Upper lobe of right lung (tissue), 1 donor: ENCODE measurements around the gene NID2. TPM values are rescaled to one million over a fixed set of nuclear protein-coding genes. Genes with fewer than 3 reads are reported as not detected.

Source experiments
- ATAC-seq: fragments of 200-7000 bp; cut with Tn5 transposase; one replicate; pipeline ENCODE4 v1.9.1; 2020; ENCODE audit warnings: mild to moderate bottlenecking, moderate library complexity
- DNase-seq: peaks from one replicate; pipeline ENCODE4 v3.0.0-alpha.2; 2020
- H3K27ac ChIP-seq: fragments of 200-600 bp; one replicate; pipeline ENCODE4 v1.8.0; 2022
- H3K27me3 ChIP-seq: fragments of 200-600 bp; one replicate; pipeline ENCODE4 v1.8.0; 2022; ENCODE audit warnings: mild to moderate bottlenecking
- H3K36me3 ChIP-seq: fragments of 200-600 bp; one replicate; pipeline ENCODE4 v1.8.0; 2022
- H3K4me1 ChIP-seq: fragments of 200-600 bp; one replicate; pipeline ENCODE4 v1.8.0; 2022
- H3K4me3 ChIP-seq: fragments of 200-600 bp; one replicate; pipeline ENCODE4 v1.8.0; 2022; ENCODE audit warnings: mild to moderate bottlenecking
- H3K9me3 ChIP-seq: fragments of 200-600 bp; one replicate; pipeline ENCODE4 v1.8.0; 2022
- intact Hi-C: fragments of 100-400 bp; cut with DNase I; formaldehyde crosslinking; loops from one replicate; pipeline ENCODE4 v1.11.0; 2022
- total RNA-seq: library from RNA; stranded (reverse); fragmentation: NEBNext Ultra II Directional; extraction: Animal tissue kit (Norgen Biotek cat#: 25700); gene quantifications from one replicate; pipeline ENCODE4 v1.2.1, GENCODE V29; 2021
- TF ChIP-seq, protein P1 (sequence below): fragments of 200-600 bp; IDR thresholded peaks from one replicate; pipeline ENCODE4 v1.8.0; 2022; ENCODE audit warnings: antibody characterized with exemption
- donor health status: DM: no; HTN: yes; CAD: no; lungs with severe emphysema.

NID2 gene
- total RNA-seq, 1 donor from 2014 or later: 17.9 TPM

DNA sequence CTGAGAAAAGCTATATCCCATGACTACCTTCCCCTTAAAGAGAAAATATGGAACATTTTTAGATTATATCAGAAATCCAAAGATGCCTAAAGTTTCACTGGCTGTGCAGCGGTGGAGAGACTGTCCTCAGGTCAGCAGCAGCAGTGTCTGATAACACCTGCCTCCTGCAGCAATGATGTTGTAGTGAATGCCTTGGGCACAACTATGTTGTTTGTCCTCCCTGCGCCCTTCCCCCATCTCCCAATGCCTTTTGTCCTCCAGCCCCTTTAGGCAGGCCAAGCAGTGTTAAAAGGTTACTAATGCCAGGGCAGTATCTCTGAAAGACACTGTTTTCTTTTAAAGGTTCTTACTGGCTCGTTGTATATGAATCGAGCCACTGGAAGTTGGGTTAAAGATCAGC lies 66.3 kb downstream of the NID2 start:
- Histone ChIP-seq H3K36me3 (peaks cover 95% of the 10 kb centered on the region), H3K27ac (no peak overlapping the region), H3K4me1 (no peaks in the 10 kb centered on the region), H3K27me3 (no peaks in the 10 kb centered on the region), H3K9me3 (no peaks in the 10 kb centered on the region), H3K4me3 (no peak overlapping the region)
- DNase-seq: no peak
- intact Hi-C loops: no loop called here
- ATAC-seq: no peak
- TF ChIP-seq, protein P1, sequence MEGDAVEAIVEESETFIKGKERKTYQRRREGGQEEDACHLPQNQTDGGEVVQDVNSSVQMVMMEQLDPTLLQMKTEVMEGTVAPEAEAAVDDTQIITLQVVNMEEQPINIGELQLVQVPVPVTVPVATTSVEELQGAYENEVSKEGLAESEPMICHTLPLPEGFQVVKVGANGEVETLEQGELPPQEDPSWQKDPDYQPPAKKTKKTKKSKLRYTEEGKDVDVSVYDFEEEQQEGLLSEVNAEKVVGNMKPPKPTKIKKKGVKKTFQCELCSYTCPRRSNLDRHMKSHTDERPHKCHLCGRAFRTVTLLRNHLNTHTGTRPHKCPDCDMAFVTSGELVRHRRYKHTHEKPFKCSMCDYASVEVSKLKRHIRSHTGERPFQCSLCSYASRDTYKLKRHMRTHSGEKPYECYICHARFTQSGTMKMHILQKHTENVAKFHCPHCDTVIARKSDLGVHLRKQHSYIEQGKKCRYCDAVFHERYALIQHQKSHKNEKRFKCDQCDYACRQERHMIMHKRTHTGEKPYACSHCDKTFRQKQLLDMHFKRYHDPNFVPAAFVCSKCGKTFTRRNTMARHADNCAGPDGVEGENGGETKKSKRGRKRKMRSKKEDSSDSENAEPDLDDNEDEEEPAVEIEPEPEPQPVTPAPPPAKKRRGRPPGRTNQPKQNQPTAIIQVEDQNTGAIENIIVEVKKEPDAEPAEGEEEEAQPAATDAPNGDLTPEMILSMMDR: no peak

GRCh38 chr14:52000696-52001095 lies 68.2 kb downstream of the NID2 start:
- Histone ChIP-seq H3K4me1 (no peaks in the 10 kb centered on the region), H3K27me3 (no peaks in the 10 kb centered on the region), H3K36me3 (peaks cover 85% of the 10 kb centered on the region), H3K27ac (no peak overlapping the region), H3K4me3 (no peak overlapping the region), H3K9me3 (no peaks in the 10 kb centered on the region)
- TF ChIP-seq, protein P1: no peak
- DNase-seq (no peak), ATAC-seq (no peak)
- intact Hi-C loops: no loop called here

- H3K4me3 ChIP-seq: no peak overlapping the region
- DNase-seq: no peak
- no peaks in the 10 kb centered on the region for H3K4me1 ChIP-seq
- H3K27me3 ChIP-seq: no peaks in the 10 kb centered on the region
- no peaks in the 10 kb centered on the region for H3K9me3 ChIP-seq
- intact Hi-C loops: no loop called here
- TF ChIP-seq, protein P1: no peak
- H3K36me3 ChIP-seq: peaks cover 85% of the 10 kb centered on the region
- ATAC-seq: no peak
- no peak overlapping the region for H3K27ac ChIP-seq
Observed at GRCh38 chr14:52000019-52000582, 68.8 kb downstream of the NID2 start.

GRCh38 chr14:51999084-51999483 lies 69.8 kb downstream of the NID2 start:
- TF ChIP-seq, protein P1: no peak
- Histone ChIP-seq H3K4me3 (no peak overlapping the region), H3K9me3 (no peaks in the 10 kb centered on the region), H3K36me3 (peaks cover 85% of the 10 kb centered on the region), H3K27me3 (no peaks in the 10 kb centered on the region), H3K27ac (no peak overlapping the region), H3K4me1 (no peaks in the 10 kb centered on the region)
- DNase-seq: no peak
- no peak for ATAC-seq
- intact Hi-C loops: loop anchor here (10.0 kb wide), 1 partner anchor 136 kb away; no protein-coding TSS in a partner anchor

GRCh38 chr14:51998348-51998747 lies 70.5 kb downstream of the NID2 start:
- ATAC-seq (no peak), DNase-seq (no peak)
- Histone ChIP-seq H3K36me3 (peaks cover 86% of the 10 kb centered on the region), H3K9me3 (no peaks in the 10 kb centered on the region), H3K27ac (no peak overlapping the region), H3K4me3 (no peak overlapping the region), H3K27me3 (no peaks in the 10 kb centered on the region), H3K4me1 (no peaks in the 10 kb centered on the region)
- TF ChIP-seq, protein P1: no peak
- intact Hi-C loops: loop anchor here (10.0 kb wide), 1 partner anchor 136 kb away; no protein-coding TSS in a partner anchor
